GM12872 (cell line): ENCODE measurements around the gene RBFOX2.

Experiments used
- TF ChIP-seq, protein P1 (sequence below): IDR thresholded peaks from 3 replicates; pipeline ENCODE4 v1.5.1; 2011; ENCODE audit warnings: low read depth, mild to moderate bottlenecking, low read length, moderate library complexity; ENCODE audit not compliant: insufficient read depth

RBFOX2 gene

DNA sequence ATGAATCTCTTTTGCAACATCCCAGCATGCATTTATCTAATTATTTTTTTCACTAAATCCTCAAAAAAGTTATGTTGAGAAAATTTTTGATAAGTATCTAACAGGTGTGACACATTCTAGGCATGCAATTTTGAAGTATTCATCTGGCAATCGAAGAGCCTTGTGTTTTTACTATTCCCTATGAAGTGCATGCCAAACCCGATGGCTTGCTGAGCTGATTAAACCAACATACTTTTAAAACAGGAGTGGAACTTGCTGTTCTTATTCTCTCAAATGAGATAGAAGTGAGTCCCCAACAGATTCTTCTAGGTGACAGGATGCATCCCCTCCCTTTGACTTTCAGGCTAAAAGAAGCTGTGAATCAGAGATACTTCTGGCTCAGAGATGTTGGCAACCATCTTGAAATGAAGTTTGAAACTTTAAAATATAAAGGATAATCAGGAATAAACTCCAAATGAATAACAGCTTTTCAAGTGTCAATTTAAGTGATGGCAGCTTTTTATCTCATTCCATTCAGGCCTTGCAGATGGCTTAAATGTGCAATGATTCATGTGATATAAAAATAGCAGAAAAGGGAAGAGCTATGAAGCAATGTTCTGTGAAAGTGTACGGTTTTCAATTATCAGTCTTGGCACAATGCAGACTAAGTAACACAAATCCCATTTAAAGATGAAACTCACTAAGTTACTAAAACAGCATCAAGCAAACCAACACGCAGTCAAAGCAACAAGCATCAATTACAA lies 243.3 kb downstream of the RBFOX2 start:
- TF ChIP-seq, protein P1, sequence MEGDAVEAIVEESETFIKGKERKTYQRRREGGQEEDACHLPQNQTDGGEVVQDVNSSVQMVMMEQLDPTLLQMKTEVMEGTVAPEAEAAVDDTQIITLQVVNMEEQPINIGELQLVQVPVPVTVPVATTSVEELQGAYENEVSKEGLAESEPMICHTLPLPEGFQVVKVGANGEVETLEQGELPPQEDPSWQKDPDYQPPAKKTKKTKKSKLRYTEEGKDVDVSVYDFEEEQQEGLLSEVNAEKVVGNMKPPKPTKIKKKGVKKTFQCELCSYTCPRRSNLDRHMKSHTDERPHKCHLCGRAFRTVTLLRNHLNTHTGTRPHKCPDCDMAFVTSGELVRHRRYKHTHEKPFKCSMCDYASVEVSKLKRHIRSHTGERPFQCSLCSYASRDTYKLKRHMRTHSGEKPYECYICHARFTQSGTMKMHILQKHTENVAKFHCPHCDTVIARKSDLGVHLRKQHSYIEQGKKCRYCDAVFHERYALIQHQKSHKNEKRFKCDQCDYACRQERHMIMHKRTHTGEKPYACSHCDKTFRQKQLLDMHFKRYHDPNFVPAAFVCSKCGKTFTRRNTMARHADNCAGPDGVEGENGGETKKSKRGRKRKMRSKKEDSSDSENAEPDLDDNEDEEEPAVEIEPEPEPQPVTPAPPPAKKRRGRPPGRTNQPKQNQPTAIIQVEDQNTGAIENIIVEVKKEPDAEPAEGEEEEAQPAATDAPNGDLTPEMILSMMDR, result no peak

DNA sequence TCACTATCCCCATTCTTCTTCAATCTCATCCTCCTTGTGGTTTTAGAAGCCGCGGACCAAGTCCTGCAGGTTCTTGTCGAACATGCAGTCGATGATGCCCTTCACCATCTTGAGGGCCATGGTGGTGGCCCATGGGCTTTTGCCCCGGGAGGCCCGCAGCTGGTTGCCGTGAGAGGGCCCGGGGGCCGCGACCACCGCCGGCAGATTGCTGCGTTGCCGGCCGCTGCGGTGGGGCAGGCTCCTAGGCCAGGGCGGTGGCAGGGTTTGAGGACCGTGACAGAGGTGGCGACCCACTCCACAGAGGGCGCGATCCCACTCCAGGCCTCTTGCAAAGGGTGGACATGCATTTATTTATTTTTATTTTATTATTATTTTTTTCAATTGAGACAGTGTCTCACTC lies 244.0 kb downstream of the RBFOX2 start:
- TF ChIP-seq, protein P1, result no peak

DNA sequence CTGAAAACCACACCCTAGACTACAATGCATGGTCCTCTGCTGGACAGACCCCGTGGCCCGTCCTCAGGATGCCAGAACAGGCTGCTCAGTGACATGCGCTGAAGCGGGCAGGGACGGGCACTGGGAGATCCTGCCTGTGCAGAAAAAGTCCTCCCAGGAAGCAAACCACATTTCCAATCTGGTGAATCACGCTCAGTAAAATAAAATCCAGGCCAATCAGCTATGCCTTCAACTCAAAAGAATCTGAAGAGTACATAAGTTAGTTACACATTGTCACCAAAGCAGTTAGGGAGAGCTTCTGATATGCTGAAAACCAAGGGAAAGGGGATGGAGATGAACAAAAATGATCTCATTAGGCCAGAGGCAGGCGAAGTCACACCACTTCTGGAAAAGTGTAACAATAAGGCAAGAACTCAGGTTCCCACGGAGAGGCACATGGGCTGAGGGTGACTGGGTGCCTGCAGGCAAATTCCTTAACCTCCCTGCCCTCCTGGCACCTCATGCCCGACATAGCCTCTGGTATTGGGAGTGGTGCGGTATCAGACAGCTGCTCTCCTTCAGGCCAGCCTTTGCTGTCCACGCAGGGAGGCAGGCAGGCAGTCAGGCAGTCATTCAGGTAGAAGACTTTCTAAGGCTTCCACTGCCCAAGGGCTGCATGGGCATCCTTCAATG lies 244.5 kb downstream of the RBFOX2 start:
- TF ChIP-seq, protein P1, result no peak

DNA sequence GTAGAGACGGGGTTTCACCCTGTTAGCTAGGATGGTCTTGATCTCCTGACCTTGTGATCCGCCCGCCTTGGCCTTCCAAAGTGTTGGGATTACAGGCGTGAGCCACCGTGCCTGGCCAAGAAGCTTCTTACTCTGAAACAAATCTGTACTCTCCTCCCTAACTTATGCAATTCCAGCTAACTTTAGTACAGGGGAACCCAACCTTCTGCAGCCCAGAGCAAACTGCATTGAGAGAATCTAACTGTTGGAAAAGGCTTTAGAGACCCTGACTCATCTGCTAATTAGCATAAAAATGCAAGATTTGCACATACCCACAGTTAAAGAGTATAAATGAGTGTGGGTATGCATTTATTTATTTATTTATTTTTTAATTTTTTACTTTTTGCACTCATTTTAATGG lies 246.1 kb downstream of the RBFOX2 start:
- TF ChIP-seq, protein P1, result no peak

DNA sequence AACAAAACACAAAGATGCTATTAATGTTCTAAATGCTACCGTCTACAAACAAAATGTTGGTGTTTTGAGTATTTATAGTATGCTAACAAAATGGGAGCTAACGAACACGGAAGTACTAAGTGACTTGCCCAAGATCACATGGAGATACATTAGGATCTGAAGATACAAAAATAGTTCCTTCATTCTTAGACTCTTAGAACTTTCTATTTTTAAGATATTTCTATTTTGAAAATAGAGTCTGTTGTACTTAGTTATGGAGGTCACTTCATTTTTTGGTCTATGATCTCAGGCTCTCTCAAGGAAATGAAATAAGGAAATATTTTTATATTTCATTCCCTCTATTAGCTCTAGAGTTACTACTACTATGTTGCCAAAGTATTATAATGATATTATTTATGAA lies 246.7 kb downstream of the RBFOX2 start:
- TF ChIP-seq, protein P1, result no peak

DNA sequence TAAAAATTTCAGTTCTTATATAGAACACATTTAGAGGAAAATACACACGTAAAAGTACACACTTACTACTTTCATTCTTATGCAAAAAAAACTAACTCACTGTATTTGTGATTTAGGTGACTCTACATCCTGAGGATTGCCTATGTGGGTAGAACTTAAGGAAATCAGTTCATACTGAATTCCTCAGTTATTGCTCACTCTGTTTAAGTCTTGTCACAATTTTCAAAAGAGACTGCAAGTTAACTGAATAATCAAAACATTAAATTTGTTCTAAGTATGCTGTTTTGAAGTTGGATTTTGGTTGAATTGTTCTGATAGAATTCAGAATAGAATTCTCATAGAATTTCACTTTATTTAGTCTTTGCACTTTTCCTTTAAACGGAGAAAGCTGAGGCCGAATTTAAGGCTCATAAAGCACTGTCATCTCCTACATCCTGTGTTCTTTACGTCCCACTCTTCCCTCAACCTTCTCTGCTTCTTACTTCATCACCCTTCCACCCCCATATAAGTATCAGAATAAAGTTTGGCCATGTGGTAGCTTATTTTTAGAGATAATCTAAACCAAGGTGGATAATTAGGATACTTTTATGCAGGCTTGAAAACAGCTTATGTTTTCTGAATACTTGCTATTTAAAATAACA lies 251.2 kb downstream of the RBFOX2 start:
- TF ChIP-seq, protein P1, result no peak

DNA sequence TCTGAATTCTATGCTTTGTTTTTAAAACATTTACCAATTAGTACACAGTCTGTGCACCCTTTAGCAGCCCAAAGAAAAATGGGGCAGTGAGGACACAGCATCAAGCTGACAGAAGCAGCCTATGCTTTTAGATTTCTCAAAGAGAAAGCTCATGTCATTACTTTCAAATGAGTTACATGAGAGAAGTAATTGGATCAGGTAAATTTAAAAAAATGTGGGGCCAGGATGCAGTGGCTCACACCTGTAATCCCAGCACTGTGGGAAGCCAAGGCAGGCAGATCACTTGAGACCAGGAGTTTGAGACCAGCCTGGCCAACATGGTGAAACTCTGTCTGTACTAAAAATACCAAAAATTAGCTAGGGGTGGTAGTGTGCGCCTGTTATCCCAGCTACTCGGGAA lies 253.3 kb downstream of the RBFOX2 start:
- TF ChIP-seq, protein P1, result no peak
